B cell (primary cell): ENCODE measurements around the gene GOLIM4.

ENCODE experiments used
- EZH2 ChIP-seq: IDR thresholded peaks from 2 replicates; pipeline ENCODE4 v1.6.1; 2012; ENCODE audit warnings: borderline replicate concordance, low read depth, mild to moderate bottlenecking, moderate library complexity, low read length; ENCODE audit not compliant: insufficient read depth, poor library complexity, severe bottlenecking
- TF ChIP-seq, protein P1 (sequence below): fragments of 200-600 bp; IDR thresholded peaks from one replicate; pipeline ENCODE4 v1.8.0; 2022; ENCODE audit warnings: antibody characterized with exemption, mild to moderate bottlenecking

DNA sequence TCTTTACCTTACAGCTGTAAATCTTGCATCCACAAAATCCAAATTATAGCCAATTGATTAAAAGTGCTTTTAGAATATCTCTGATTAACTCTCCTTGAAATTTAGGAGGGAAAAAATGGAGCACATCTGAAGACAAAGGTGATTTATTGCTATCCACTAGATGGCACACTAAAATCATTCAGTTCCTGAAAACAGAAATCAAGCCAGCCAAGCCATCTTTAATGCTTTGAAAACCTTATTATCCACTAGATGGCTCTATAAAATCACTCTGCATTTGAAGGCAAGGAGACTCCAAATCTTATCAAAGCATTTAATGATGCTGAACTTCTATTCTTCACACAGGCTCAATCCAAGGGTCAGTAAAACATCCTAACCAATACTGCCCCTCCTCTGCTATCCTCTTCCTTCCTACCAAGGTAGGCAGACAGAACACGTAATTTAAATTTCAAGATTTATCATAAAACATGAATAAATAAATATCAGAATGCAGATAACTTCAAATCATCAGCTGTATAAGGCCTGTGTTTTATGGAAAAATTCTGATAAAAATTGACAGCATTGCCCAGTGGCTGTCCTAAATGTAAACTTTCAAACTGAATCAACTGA is 48.4 kb downstream of the GOLIM4 start:
- TF ChIP-seq, protein P1, sequence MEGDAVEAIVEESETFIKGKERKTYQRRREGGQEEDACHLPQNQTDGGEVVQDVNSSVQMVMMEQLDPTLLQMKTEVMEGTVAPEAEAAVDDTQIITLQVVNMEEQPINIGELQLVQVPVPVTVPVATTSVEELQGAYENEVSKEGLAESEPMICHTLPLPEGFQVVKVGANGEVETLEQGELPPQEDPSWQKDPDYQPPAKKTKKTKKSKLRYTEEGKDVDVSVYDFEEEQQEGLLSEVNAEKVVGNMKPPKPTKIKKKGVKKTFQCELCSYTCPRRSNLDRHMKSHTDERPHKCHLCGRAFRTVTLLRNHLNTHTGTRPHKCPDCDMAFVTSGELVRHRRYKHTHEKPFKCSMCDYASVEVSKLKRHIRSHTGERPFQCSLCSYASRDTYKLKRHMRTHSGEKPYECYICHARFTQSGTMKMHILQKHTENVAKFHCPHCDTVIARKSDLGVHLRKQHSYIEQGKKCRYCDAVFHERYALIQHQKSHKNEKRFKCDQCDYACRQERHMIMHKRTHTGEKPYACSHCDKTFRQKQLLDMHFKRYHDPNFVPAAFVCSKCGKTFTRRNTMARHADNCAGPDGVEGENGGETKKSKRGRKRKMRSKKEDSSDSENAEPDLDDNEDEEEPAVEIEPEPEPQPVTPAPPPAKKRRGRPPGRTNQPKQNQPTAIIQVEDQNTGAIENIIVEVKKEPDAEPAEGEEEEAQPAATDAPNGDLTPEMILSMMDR: peak; percentile 89
- no peak for TF ChIP-seq EZH2
